HK-2 (cell line): ENCODE measurements around the gene TTC28.
"Not testable (repeated sequence)": the region's sequence is repeated elsewhere in the genome, so short reads cannot be mapped to it uniquely, and the experiment has no call there.

Experiments
- DNase-seq: peaks from one replicate; pipeline ENCODE4 v3.0.0-alpha.2; 2018; ENCODE audit not compliant: unreplicated experiment

The TTC28 gene

GRCh38 chr22:28678170-28678569 is 1.5 kb downstream of the TTC28 start:
- DNase-seq = not testable (repeated sequence)

GRCh38 chr22:28674121-28674563 is 5.5 kb downstream of the TTC28 start:
- peak; percentile 22 for DNase-seq

- no peak for DNase-seq
Observed at GRCh38 chr22:28670756-28671155, 8.9 kb downstream of the TTC28 start.

- no peak for DNase-seq
Observed at GRCh38 chr22:28670161-28670560, 9.5 kb downstream of the TTC28 start.

- no peak for DNase-seq
Observed at GRCh38 chr22:28669387-28669786, 10.3 kb downstream of the TTC28 start.

GRCh38 chr22:28663569-28663942 is 16.1 kb downstream of the TTC28 start:
- DNase-seq = not testable (repeated sequence)

GRCh38 chr22:28658448-28658847 is 21.2 kb downstream of the TTC28 start:
- no peak for DNase-seq

- no peak for DNase-seq
Observed at GRCh38 chr22:28656181-28656580, 23.5 kb downstream of the TTC28 start.

- DNase-seq = no peak
Observed at GRCh38 chr22:28650463-28650862, 29.2 kb downstream of the TTC28 start.

GRCh38 chr22:28648792-28649191 is 30.8 kb downstream of the TTC28 start:
- no peak for DNase-seq

- no peak for DNase-seq
Observed at GRCh38 chr22:28647216-28647615, 32.4 kb downstream of the TTC28 start.

GRCh38 chr22:28639321-28639720 is 40.3 kb downstream of the TTC28 start:
- no peak for DNase-seq

- DNase-seq = no peak
Observed at GRCh38 chr22:28637225-28637624, 42.4 kb downstream of the TTC28 start.

- DNase-seq = no peak
Observed at GRCh38 chr22:28630177-28630574, 49.5 kb downstream of the TTC28 start.

GRCh38 chr22:28629420-28630176 is 50.0 kb downstream of the TTC28 start:
- no peak for DNase-seq

- no peak for DNase-seq
Observed at GRCh38 chr22:28628766-28629165, 50.9 kb downstream of the TTC28 start.

- no peak for DNase-seq
Observed at GRCh38 chr22:28627791-28628190, 51.8 kb downstream of the TTC28 start.

- no peak for DNase-seq
Observed at GRCh38 chr22:28620244-28620922, 59.3 kb downstream of the TTC28 start.

GRCh38 chr22:28619236-28619635 is 60.4 kb downstream of the TTC28 start:
- no peak for DNase-seq

- DNase-seq = not testable (repeated sequence)
Observed at GRCh38 chr22:28615423-28615822, 64.2 kb downstream of the TTC28 start.

GRCh38 chr22:28609921-28610320 is 69.7 kb downstream of the TTC28 start:
- no peak for DNase-seq

GRCh38 chr22:28608546-28608945 is 71.1 kb downstream of the TTC28 start:
- no peak for DNase-seq

GRCh38 chr22:28607795-28608194 is 71.8 kb downstream of the TTC28 start:
- DNase-seq = no peak
